HL-60 (cell line): ENCODE measurements around the gene GLRA1.

Source experiments
- DNase-seq, 2 experiments: peaks; one replicate each; pipeline ENCODE4 v3.0.0-alpha.2; 2010 to 2020; ENCODE audit warnings: low read depth in 1 of 2, low spot score in 1 of 2
- H3K27ac ChIP-seq: fragments of 250-450 bp; sonication (Bioruptor Pico); replicated peaks from 2 replicates; pipeline ENCODE4 v1.5.1; 2020; ENCODE audit warnings: mild to moderate bottlenecking, moderate library complexity
- H3K27me3 ChIP-seq: fragments of 250-450 bp; sonication (Bioruptor Pico); 2 replicates; pipeline ENCODE4 v1.5.1; 2021; ENCODE audit warnings: mild to moderate bottlenecking, moderate library complexity; ENCODE audit not compliant: insufficient read depth, poor library complexity, severe bottlenecking
- H3K4me3 ChIP-seq: replicated peaks from 2 replicates; pipeline ENCODE4 v1.5.1; 2011; ENCODE audit warnings: mild to moderate bottlenecking, control low read depth, low read length; ENCODE audit not compliant: insufficient read depth
- CTCF ChIP-seq: IDR thresholded peaks from one replicate; pipeline ENCODE4 v1.5.1; 2011; ENCODE audit warnings: low read length, control low read depth, inconsistent platforms; ENCODE audit not compliant: insufficient read depth
- GABPA ChIP-seq: IDR thresholded peaks from 2 replicates; pipeline ENCODE4 v1.6.1; 2012; ENCODE audit warnings: low read depth
- POLR2AphosphoS5 ChIP-seq: IDR thresholded peaks from 2 replicates; pipeline ENCODE4 v1.6.1; 2012; ENCODE audit warnings: low read depth
- REST ChIP-seq: IDR thresholded peaks from 2 replicates; pipeline ENCODE4 v1.6.1; 2012; ENCODE audit warnings: low read depth; ENCODE audit not compliant: insufficient replicate concordance
- SPI1 ChIP-seq: IDR thresholded peaks from 2 replicates; pipeline ENCODE4 v1.6.1; 2012; ENCODE audit warnings: low read depth, mild to moderate bottlenecking, borderline replicate concordance

The GLRA1 gene

GRCh38 chr5:151890299-151890698 lies 34.4 kb downstream of the GLRA1 start:
- Histone ChIP-seq H3K27ac (no peak overlapping the region), H3K27me3 (no peaks in the 10 kb centered on the region), H3K4me3 (no peak overlapping the region)
- no peak for DNase-seq
- TF ChIP-seq GABPA (no peak), POLR2AphosphoS5 (no peak), CTCF (no peak), SPI1 (no peak), REST (no peak)

GRCh38 chr5:151889614-151890013 lies 35.0 kb downstream of the GLRA1 start:
- TF ChIP-seq POLR2AphosphoS5: no peak
- no peak for TF ChIP-seq REST
- TF ChIP-seq SPI1: no peak
- no peak for TF ChIP-seq GABPA
- no peak for TF ChIP-seq CTCF
- DNase-seq: no peak
- Histone ChIP-seq H3K4me3 (no peak overlapping the region), H3K27me3 (no peaks in the 10 kb centered on the region), H3K27ac (no peak overlapping the region)

- DNase-seq: no peak
- no peaks in the 10 kb centered on the region for H3K27me3 ChIP-seq
- H3K27ac ChIP-seq: no peak overlapping the region
- TF ChIP-seq REST (no peak), POLR2AphosphoS5 (no peak), CTCF (no peak), GABPA (no peak), SPI1 (no peak)
- H3K4me3 ChIP-seq: no peak overlapping the region
These were observed 37.9 kb downstream of the GLRA1 start for GRCh38 chr5:151886546-151887275.
